HG03039 (cell line): ENCODE results near the gene CHD8.
"Not testable (repeated sequence)": the region's sequence is repeated elsewhere in the genome, so short reads cannot be mapped to it uniquely, and the experiment has no call there.

Source experiments
- ATAC-seq: cut with Tn5 transposase; IDR thresholded peaks from one replicate; pipeline ENCODE4 v1.9.1; 2021; ENCODE audit warnings: mild to moderate bottlenecking, moderate library complexity; ENCODE audit not compliant: unreplicated experiment

CHD8 gene

GRCh38 chr14:21373980-21374379, 81.9 kb downstream of the CHD8 start:
- ATAC-seq: no peak

GRCh38 chr14:21372814-21373213, 83.1 kb downstream of the CHD8 start:
- not testable (repeated sequence) for ATAC-seq

GRCh38 chr14:21369949-21370679, 85.8 kb downstream of the CHD8 start:
- no peak for ATAC-seq

GRCh38 chr14:21367582-21368144, 88.3 kb downstream of the CHD8 start:
- no peak for ATAC-seq

- ATAC-seq: no peak
Measured at GRCh38 chr14:21356511-21356910, 99.4 kb downstream of the CHD8 start.

- no peak for ATAC-seq
Measured at GRCh38 chr14:21352587-21352986, 103.3 kb downstream of the CHD8 start.

- no peak for ATAC-seq
Measured at GRCh38 chr14:21350539-21350938, 105.4 kb downstream of the CHD8 start.

GRCh38 chr14:21347201-21347600, 108.7 kb downstream of the CHD8 start:
- ATAC-seq: no peak

GRCh38 chr14:21346532-21347135, 109.3 kb downstream of the CHD8 start:
- no peak for ATAC-seq

- ATAC-seq: no peak
Measured at GRCh38 chr14:21343035-21343794, 112.7 kb downstream of the CHD8 start.
